ENCODE measurements around the gene GPS1.

Gene GPS1

GRCh38 chr17:82051776-82052637, at the start of gene GPS1, which contains the start of gene RFNG:
Gene GPS1 (plus strand): TSS chr17:82051898. CDS start chr17:82051932, 34 bp downstream.
Gene RFNG (minus strand): TSS chr17:82051811. CDS start chr17:82051766, 45 bp downstream.
- DNase-seq: peak; percentile 23

- DNase-seq: no peak
Measured at GRCh38 chr17:82003411-82004381, 48.0 kb upstream of the GPS1 start.

DNA sequence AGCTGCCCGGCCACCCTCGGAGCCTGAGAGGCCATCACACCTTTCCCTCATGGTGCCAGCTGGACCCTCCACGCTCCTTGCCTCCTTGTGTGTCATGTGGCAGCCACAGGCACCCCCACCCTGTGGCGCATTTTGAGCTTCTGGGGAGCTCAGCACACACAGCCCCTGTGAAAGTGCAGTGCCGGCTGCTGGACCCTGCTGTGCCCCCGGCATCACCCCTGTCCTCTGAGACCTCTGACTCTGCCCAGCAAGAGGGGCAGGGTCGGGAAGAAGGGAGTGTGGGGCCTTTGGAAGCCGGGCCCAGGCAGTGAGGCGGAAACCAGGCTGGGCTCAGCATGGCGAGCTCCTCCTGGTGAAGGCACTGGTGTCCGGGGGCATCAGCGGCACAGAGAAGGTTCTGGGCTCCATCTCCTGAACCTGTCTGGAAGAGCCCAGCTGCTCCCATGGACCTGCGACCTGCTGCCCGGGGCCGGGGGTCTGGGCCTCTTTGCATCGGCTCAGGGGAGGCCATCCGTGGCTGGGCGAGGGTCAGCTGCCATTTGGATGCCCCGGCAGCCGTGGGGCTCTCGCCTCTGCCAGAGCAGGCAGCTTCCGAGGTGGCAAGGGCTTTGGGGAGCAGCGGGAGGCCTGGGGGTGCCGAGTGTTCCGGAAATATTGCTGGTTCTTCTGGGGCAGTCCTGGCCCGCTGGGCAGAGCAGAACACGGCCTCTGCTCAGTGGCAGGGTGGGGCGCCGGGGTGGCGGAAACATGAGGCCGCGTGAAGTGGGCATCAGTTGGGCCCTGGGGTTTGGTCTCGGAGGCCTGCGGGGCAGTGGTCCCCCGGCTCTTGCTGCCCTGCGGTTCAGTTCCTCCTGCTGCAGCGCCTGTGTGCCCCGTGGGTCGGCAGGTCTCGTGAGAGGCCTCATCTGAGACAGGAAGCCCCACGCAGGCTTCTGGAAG, 46.9 kb upstream of the GPS1 start:
- DNase-seq: no peak

DNA sequence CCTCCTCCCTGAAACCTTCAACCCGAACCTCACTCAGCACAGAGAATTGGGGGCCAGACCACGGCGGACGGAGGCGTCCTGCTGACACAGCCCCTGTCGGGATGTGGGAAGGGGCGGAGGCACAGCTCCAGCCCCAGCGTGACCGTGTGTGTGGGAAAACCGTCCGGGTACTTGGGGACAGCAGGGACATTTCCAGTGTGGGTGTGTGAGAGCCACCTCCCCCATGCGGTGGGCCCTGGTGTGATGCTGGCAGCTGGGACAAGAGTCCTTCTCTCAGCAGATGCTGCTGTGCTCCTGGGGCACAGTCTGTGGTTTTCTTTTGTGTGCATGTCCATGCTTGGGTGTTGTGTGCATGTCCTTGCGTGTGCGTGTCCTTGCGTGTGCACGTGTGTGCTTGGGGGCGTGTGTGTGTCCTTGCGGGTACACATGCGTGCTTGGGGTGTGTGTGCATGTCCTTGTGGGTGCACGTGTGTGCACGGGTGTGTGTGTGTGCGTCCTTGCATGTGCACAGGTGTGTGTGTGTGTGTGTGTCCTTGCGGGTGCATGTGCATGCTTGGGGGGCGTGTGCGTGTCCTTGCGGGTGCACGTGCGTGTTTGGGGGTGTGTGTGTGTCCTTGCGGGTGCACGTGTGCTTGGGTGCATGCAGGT, 45.9 kb upstream of the GPS1 start:
- DNase-seq: no peak

GRCh38 chr17:82006468-82007227, 45.0 kb upstream of the GPS1 start:
- DNase-seq: no peak

DNA sequence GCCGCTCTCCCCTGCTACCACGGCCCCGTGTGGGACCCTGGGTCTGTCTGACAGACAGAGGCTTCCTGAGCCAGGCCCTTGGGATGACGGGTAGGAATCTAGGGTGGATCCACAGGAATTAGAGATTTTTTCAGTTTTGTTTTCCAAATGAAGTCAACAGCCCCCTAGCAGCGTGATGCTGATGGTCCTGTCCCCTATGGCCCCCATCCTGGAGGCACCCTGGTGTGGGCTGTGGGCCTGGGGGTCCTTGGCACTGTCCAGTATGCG, 44.5 kb upstream of the GPS1 start:
- DNase-seq: no peak

- no peak for DNase-seq
Measured at GRCh38 chr17:82007495-82008257, 44.0 kb upstream of the GPS1 start.

- DNase-seq: no peak
Measured at GRCh38 chr17:82008258-82008940, 43.3 kb upstream of the GPS1 start.

GRCh38 chr17:82008941-82009405, 42.7 kb upstream of the GPS1 start:
- DNase-seq: no peak

GRCh38 chr17:82009413-82009812, 42.3 kb upstream of the GPS1 start:
- DNase-seq: no peak

DNA sequence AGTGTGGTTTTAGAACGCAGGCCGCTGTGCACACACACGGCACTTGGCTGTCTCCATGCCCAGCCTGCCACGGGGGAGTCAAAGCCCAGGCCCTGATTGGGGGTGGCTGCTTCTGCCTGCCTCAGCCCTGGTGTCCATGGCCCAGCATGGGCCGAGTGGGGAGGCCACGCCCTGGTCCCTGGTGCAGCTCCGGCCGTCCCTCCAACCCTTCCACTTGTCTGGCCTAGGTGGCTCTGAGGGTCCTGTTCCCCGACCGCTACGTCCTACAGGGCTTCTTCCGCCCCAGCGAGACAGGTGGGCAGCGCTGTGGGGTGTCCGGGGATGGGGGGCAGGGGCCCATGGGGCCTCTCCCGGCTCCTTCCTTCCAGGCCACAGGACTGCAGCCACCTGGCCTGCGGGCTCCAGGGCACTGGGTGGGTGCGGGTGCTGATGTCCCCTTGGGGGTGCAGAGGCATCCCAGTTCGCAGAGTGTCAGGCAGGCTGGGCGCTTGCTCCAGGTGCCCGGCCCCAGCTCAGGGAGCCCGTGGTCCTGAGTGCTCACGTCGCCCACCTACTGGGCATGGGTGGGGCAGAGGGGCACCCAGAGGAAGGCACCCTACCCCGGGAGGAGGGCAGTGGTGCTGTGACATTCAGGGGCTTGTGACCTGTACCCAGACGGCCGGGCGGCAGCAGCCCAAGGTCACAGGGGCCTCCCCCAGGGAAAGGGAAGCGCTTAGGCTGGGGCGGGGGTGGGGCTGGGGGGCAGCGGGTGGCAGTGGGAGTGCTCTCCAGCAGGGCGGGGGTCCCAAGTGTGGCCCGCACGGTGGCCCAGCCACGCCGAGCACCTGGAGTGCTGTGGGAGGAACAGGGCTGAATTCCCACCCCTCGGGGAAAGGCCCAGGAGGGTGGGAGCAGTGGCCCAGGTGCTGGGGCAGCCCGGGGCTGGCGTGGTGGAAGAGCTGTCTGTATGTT, 40.8 kb upstream of the GPS1 start:
- DNase-seq: no peak

- DNase-seq: no peak
Measured at GRCh38 chr17:82011617-82012187, 40.0 kb upstream of the GPS1 start.

- DNase-seq: no peak
Measured at GRCh38 chr17:82012261-82012639, 39.4 kb upstream of the GPS1 start.

GRCh38 chr17:82012640-82013295, 38.9 kb upstream of the GPS1 start:
- no peak for DNase-seq

DNA sequence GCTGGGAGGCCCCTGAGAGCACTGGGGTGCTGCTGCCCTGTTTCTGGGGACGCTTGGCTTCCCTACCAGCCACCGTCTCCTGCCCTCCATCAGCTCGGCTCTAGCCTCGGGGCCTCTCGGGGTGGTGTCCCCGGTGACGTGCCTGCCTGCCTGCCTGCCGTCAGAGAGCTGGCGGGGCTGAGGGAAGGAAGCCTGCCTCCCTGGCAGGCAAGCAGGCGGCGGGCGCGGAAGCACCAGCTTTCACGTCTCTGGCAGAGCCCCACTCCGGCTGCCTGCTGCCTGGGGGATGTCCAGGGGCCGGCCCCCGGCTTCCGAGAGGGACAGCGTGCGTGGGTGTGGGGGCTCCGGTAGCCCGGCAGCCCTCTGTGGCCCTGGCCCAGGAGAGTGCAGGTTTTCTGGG, 38.4 kb upstream of the GPS1 start:
- no peak for DNase-seq

- DNase-seq: no peak
Measured at GRCh38 chr17:82013772-82014321, 37.9 kb upstream of the GPS1 start.

DNA sequence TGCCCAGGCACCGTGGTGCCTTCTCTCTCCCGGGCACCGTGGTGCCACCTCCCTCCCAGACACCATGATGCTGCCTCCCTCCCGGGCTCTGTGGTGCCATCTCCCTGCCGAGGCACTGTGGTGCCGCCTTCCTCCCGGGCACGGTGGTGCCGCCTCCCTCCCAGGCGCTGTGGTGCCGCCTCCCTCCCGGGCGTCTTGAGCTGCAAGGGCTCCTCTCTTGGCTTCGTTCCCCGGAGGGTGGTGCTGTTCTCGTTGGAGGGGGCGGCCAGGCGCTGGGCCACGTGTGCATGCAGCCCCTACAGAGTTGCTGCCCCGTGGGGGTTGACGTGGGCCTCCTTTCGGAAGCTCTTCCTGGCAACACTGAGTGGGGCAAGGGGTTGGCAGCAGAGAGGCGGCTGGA, 37.3 kb upstream of the GPS1 start:
- DNase-seq: no peak

DNA sequence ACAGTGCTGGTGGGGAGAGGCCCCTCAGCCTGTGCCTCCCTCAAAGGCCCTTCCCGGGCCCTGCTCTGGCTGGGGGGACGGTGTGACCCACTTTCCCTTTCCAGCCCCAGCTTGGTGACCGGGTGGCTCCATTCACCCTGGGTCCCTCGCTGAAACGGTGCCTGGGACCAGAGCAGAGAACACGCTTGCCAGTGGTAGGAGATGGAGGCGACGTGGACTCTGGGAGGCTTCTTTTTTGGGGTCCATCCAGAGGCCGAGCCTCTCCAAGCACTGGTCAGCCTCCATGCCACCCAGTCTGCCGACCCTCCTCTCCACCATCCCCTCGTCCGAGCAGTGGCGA, 36.8 kb upstream of the GPS1 start:
- DNase-seq: no peak
